ENCODE results near the gene CDRT15.

DNA sequence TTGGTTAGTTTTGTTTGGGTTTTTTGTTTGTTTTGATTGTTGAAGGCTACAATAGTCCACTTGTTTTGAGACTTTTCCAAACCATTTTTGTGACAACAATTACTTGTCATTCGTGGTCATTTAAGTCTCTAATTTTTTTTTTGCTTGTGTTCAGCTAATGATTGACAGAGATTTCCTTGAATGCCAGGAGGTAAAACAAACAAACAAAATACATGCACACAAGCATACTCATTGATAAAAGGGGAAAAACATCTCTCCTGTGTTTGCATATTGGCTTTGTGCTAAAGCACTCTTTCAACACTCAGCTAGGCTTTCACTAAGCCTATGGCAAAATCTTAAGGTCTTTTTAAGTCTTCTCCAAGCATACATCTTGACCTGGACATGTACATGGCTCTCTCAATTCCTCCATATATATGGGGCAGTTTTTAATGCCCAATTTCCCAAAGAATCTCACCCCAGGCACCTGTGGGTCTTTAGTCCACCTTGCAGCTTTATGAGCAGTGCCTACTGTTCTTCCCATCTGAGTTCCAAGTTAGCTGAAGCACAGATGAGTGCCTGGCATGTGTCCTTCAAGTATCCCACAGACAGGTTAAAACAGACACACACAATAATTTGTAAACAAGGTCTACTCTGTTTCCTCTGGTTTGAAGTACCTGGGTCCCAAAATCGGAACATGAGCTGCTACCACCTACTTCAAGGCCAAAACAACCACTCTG lies 40.0 kb upstream of the CDRT15 start:
- TF ChIP-seq CTCF (conservative IDR thresholded peaks at IDR 0.05; ENCODE audit: low read depth in 2 of 2) (no peak), EZH2 (IDR thresholded peaks at IDR 0.05; ENCODE audit: low read depth, unreplicated experiment) (no peak), REST (IDR thresholded peaks at IDR 0.05; ENCODE audit: unreplicated experiment) (no peak), CREB1 (CRISPR knock-in tag; IDR thresholded peaks at IDR 0.05; ENCODE audit: low read depth) (no peak), ETS1 (IDR thresholded peaks at IDR 0.05) (no peak), EZH2phosphoT487 (IDR thresholded peaks at IDR 0.05; ENCODE audit: unreplicated experiment) (no peak), ZNF462 (CRISPR knock-in tag; IDR thresholded peaks at IDR 0.05) (no peak), ZNF331 (CRISPR knock-in tag; IDR thresholded peaks at IDR 0.05; ENCODE audit: low read depth) (no peak), JUNB (IDR thresholded peaks at IDR 0.05; ENCODE audit: unreplicated experiment) (no peak), POLR2AphosphoS5 (IDR thresholded peaks at IDR 0.05; ENCODE audit: low read depth) (no peak), STAT1 (IDR thresholded peaks at IDR 0.05; ENCODE audit: unreplicated experiment) (no peak)

Measured in GM23338 (cell line).